ENCODE results near the gene KRTAP10-7. TPM values are rescaled to one million over a fixed set of nuclear protein-coding genes. Genes with fewer than 3 reads are reported as not detected.
"Not testable (repeated sequence)": the region's sequence is repeated elsewhere in the genome, so short reads cannot be mapped to it uniquely, and the experiment has no call there.

KRTAP10-7 gene
- total and polyA plus RNA-seq, 3 donors from 2014 or later = 0.31 TPM; not detected in 2

DNA sequence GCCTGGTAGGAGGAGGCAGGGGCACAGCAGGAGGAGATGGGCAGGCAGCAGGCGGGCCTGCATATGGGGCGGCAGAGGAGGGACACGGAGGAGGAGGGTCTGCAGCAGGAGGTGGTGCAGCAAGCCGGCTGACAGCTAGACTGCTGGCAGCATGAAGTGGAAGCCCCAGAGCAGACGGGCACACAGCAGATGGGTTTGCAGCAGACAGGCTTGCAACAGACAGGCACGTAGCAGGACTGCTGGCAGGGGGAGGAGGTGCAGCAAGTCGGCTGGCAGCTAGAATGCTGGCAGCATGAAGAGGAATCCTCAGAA lies 20.6 kb upstream of the KRTAP10-7 start:
- intact Hi-C loops (cut with DNase I; ENCODE audit: low total_unique reads) = no loop called here
- no peak for DNase-seq
- WGBS, 2 donors = 73 to 76% methylated on average over 5 to 7 of the region's 7 CpGs
- TF ChIP-seq POLR2A (IDR thresholded peaks at IDR 0.05) = no peak
- Histone ChIP-seq H3K4me1 (no peaks in the 10 kb centered on the region), H3K36me3 (ENCODE audit: low read depth, missing control alignments) (no peaks in the 10 kb centered on the region), H3K4me3 (no peak overlapping the region), H3K27ac (no peak overlapping the region), H3K27me3 (no peaks in the 10 kb centered on the region), H3K9me3 (no peaks in the 10 kb centered on the region)

GRCh38 chr21:44580231-44580821 lies 20.1 kb upstream of the KRTAP10-7 start, which contains the start of gene KRTAP10-5:
KRTAP10-5 (minus strand) TSS chr21:44580604; CDS start chr21:44580578, 26 bp downstream.
- H3K27me3 ChIP-seq; H3K4me1 ChIP-seq; H3K27ac ChIP-seq; DNase-seq; H3K36me3 ChIP-seq (ENCODE audit: low read depth, missing control alignments); intact Hi-C loops (cut with DNase I; ENCODE audit: low total_unique reads); H3K9me3 ChIP-seq; H3K4me3 ChIP-seq: not testable (repeated sequence)
- 49 to 63% methylated on average over 18 to 19 of the region's 19 CpGs for WGBS, 2 donors

- no peaks in the 10 kb centered on the region for H3K9me3 ChIP-seq
- H3K4me3 ChIP-seq = no peak overlapping the region
- DNase-seq = no peak
- H3K27ac ChIP-seq = no peak overlapping the region
- no peaks in the 10 kb centered on the region for H3K36me3 ChIP-seq (ENCODE audit: low read depth, missing control alignments)
- 76 to 86% methylated on average over 3 of the region's 3 CpGs for WGBS, 2 donors
- no peaks in the 10 kb centered on the region for H3K27me3 ChIP-seq
- no peaks in the 10 kb centered on the region for H3K4me1 ChIP-seq
- intact Hi-C loops (cut with DNase I; ENCODE audit: low total_unique reads) = no loop called here
- TF ChIP-seq, protein P1, sequence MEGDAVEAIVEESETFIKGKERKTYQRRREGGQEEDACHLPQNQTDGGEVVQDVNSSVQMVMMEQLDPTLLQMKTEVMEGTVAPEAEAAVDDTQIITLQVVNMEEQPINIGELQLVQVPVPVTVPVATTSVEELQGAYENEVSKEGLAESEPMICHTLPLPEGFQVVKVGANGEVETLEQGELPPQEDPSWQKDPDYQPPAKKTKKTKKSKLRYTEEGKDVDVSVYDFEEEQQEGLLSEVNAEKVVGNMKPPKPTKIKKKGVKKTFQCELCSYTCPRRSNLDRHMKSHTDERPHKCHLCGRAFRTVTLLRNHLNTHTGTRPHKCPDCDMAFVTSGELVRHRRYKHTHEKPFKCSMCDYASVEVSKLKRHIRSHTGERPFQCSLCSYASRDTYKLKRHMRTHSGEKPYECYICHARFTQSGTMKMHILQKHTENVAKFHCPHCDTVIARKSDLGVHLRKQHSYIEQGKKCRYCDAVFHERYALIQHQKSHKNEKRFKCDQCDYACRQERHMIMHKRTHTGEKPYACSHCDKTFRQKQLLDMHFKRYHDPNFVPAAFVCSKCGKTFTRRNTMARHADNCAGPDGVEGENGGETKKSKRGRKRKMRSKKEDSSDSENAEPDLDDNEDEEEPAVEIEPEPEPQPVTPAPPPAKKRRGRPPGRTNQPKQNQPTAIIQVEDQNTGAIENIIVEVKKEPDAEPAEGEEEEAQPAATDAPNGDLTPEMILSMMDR (IDR thresholded peaks at IDR 0.05) = no peak
- TF ChIP-seq POLR2A (IDR thresholded peaks at IDR 0.05) = no peak
Observed at GRCh38 chr21:44581158-44581557, 19.2 kb upstream of the KRTAP10-7 start.

DNA sequence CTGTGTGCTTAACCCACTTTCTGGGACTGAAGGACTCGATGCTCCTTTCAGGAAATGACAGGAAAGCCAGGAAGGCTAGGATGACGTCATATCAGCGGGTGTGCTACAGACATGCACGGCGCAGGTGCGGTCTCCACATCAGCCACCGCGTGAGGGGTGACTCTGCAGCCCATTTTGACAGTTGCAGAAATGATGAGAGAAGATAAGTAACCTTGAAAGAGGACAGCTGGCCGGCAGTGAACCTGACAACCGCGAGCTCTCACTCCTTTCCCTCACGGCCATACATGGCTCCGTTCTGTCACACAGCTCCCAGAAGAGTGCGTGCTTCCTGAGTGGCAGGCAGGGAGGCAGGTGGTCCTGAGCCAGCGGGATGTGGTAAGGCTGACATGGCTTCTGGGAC lies 18.3 kb upstream of the KRTAP10-7 start:
- Histone ChIP-seq H3K9me3 (no peaks in the 10 kb centered on the region), H3K27ac (no peak overlapping the region), H3K27me3 (no peaks in the 10 kb centered on the region), H3K4me1 (no peaks in the 10 kb centered on the region), H3K4me3 (no peak overlapping the region), H3K36me3 (ENCODE audit: low read depth, missing control alignments) (no peaks in the 10 kb centered on the region)
- intact Hi-C loops (cut with DNase I; ENCODE audit: low total_unique reads) = no loop called here
- WGBS, 2 donors = 77% methylated on average over 14 to 15 of the region's 15 CpGs
- no peak for DNase-seq
- no peak for TF ChIP-seq POLR2A (IDR thresholded peaks at IDR 0.05)
- TF ChIP-seq, protein P1 (IDR thresholded peaks at IDR 0.05) = no peak

DNA sequence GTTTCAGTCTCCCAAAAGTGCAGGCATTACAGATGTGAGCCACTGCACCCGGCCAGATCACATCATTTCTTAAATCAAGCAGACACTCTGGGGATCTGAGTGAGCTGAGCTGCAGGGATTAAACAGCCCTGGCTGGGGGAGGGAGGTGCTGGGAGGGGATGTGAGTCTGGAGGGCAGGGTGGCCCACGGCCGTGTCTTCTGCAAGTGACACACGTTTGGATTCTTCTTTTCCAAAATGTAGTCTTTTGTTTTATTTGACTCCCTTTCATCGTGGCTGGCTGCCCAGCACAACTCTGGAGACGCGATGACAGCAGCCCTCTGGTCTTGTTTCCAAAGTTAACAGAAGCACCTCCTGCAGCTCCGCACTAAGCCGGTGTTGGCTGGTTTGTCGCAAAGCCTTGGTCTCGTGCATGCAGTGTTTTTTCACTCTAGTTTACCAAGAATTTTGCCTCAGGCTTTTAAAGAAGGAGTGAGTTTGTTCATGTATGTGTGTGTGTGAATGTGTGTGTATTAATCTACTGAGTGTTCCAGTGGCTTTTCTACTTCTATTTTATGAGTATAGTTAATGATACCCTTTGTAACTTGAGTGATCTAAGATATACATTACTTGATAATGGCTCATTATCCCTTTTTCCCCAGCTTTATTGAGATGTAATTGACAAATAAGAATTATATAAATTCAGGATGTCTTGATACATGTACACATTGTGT lies 17.2 kb upstream of the KRTAP10-7 start:
- no peaks in the 10 kb centered on the region for H3K36me3 ChIP-seq (ENCODE audit: low read depth, missing control alignments)
- no peak for DNase-seq
- WGBS, 2 donors = 40 to 48% methylated on average over 11 of the region's 11 CpGs
- H3K4me1 ChIP-seq = no peaks in the 10 kb centered on the region
- intact Hi-C loops (cut with DNase I; ENCODE audit: low total_unique reads) = no loop called here
- no peak overlapping the region for H3K4me3 ChIP-seq
- H3K27me3 ChIP-seq = no peaks in the 10 kb centered on the region
- TF ChIP-seq POLR2A (IDR thresholded peaks at IDR 0.05) = no peak
- TF ChIP-seq, protein P1 (IDR thresholded peaks at IDR 0.05) = no peak
- no peaks in the 10 kb centered on the region for H3K9me3 ChIP-seq
- no peak overlapping the region for H3K27ac ChIP-seq

DNA sequence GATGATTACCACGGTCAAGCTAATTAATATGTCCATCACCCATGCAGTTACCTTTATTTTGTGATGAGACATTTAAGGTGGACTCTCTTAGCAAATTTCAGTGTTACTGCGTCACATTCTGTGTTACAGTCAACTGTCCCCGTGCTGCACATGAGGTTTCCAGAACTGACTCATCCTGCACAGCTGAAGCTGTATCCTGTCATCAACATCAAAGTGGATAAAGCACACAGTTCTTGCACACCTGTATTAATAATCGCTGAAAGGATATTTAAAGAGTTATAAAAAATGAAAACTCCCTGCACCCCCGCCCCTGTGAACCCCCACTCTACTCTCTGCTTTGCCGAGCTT lies 16.6 kb upstream of the KRTAP10-7 start:
- 79 to 83% methylated on average over 6 of the region's 6 CpGs for WGBS, 2 donors
- Histone ChIP-seq H3K4me3 (no peak overlapping the region), H3K4me1 (no peaks in the 10 kb centered on the region), H3K27me3 (no peaks in the 10 kb centered on the region), H3K27ac (no peak overlapping the region), H3K9me3 (no peaks in the 10 kb centered on the region), H3K36me3 (ENCODE audit: low read depth, missing control alignments) (no peaks in the 10 kb centered on the region)
- no peak for TF ChIP-seq POLR2A (IDR thresholded peaks at IDR 0.05)
- TF ChIP-seq, protein P1 (IDR thresholded peaks at IDR 0.05) = no peak
- no peak for DNase-seq
- intact Hi-C loops (cut with DNase I; ENCODE audit: low total_unique reads) = no loop called here
